ENCODE results near the gene RAB9A. TPM values are rescaled to one million over a fixed set of nuclear protein-coding genes. Genes with fewer than 3 reads are reported as not detected.
A peak's percentile ranks its signal among the peaks of the same experiment; 100 is the strongest.

RAB9A gene
- total and polyA plus RNA-seq, 9 of the 15 experiments (the other 6 are each of a cell fraction or from before 2014, with no cell fraction given) = 13.5 to 20.8 (median 17.7) TPM

- TF ChIP-seq ZBTB40 (IDR thresholded peaks at IDR 0.05) (peak; percentile 83), ZBTB40 (CRISPR knock-in tag; IDR thresholded peaks at IDR 0.05) (no peak), CHAMP1 (IDR thresholded peaks at IDR 0.05) (no peak), HNRNPL (IDR thresholded peaks at IDR 0.05; ENCODE audit: low read depth, low read length) (0 out of 2 replicates have a peak, but pooled peaks have one; percentile 16), SNRNP70 (optimal IDR thresholded peaks at IDR 0.05; ENCODE audit: low read depth, low read length) (no peak), ZNF384 (IDR thresholded peaks at IDR 0.05; ENCODE audit: low read depth, low read length) (no peak), PREB (CRISPR knock-in tag; IDR thresholded peaks at IDR 0.05) (no peak), PHTF2 (CRISPR knock-in tag; IDR thresholded peaks at IDR 0.05) (no peak), STAG1 (CRISPR knock-in tag; IDR thresholded peaks at IDR 0.05; ENCODE audit: borderline replicate concordance) (no peak), FOXP1 (CRISPR knock-in tag; IDR thresholded peaks at IDR 0.05) (peak; percentile 88), ZNF165 (CRISPR knock-in tag; IDR thresholded peaks at IDR 0.05; ENCODE audit: borderline replicate concordance) (no peak), IRF9 (tag; IDR thresholded peaks at IDR 0.05) (no peak), MTA3 (IDR thresholded peaks at IDR 0.05; ENCODE audit: borderline replicate concordance) (0 out of 2 replicates have a peak, but pooled peaks have one; percentile 77), NR2F6 (CRISPR knock-in tag; IDR thresholded peaks at IDR 0.05) (no peak)
These were observed 35.9 kb upstream of the RAB9A start, which contains the start of gene TCEANC (continued) for GRCh38 chrX:13652850-13653693.
